Stimulated activated CD8-positive, alpha-beta memory T cell treated with anti-CD3 and anti-CD28 coated beads, Interleukin-15, amount 100 ng/mL, for 4 hours (primary cell): ENCODE measurements around the gene ABCG4.
"Not testable (repeated sequence)": the region's sequence is repeated elsewhere in the genome, so short reads cannot be mapped to it uniquely, and the experiment has no call there.

Experiments used
- DNase-seq, 2 donors: peaks; one replicate each; pipeline ENCODE4 v3.0.0-alpha.2; 2020; ENCODE audit warnings: low read depth in 2 of 2

ABCG4 gene

GRCh38 chr11:119115484-119116234 is 33.2 kb upstream of the ABCG4 start:
- no peak for DNase-seq

GRCh38 chr11:119116235-119116594 is 32.6 kb upstream of the ABCG4 start:
- DNase-seq, result no peak

GRCh38 chr11:119116601-119117000 is 32.3 kb upstream of the ABCG4 start:
- DNase-seq, result no peak

- DNase-seq, result no peak
These were observed 31.7 kb upstream of the ABCG4 start for GRCh38 chr11:119117004-119117706.

- DNase-seq, result no peak
These were observed 30.6 kb upstream of the ABCG4 start for GRCh38 chr11:119118227-119118626.

GRCh38 chr11:119118946-119119345 is 29.9 kb upstream of the ABCG4 start:
- DNase-seq, result no peak

GRCh38 chr11:119120639-119121007 is 28.2 kb upstream of the ABCG4 start:
- no peak for DNase-seq

GRCh38 chr11:119121008-119121810 is 27.6 kb upstream of the ABCG4 start, which contains the start of gene HINFP:
Gene HINFP (plus strand): TSS chr11:119121580. CDS start chr11:119126945, 5,365 bp downstream.
- DNase-seq, result peak; percentile 100

GRCh38 chr11:119121811-119122124 is 27.1 kb upstream of the ABCG4 start:
- no peak for DNase-seq

GRCh38 chr11:119125821-119126220 is 23.0 kb upstream of the ABCG4 start:
- no peak for DNase-seq

- no peak for DNase-seq
These were observed 22.1 kb upstream of the ABCG4 start for GRCh38 chr11:119126675-119127268.

- DNase-seq, result no peak
These were observed 18.2 kb upstream of the ABCG4 start for GRCh38 chr11:119130662-119131061.

GRCh38 chr11:119134389-119134978 is 14.4 kb upstream of the ABCG4 start:
- no peak for DNase-seq

- not testable (repeated sequence) for DNase-seq
These were observed 9.6 kb upstream of the ABCG4 start for GRCh38 chr11:119139276-119139675.

- DNase-seq, result no peak
These were observed 3.9 kb upstream of the ABCG4 start for GRCh38 chr11:119144825-119145486.

- no peak for DNase-seq
These were observed 3.3 kb upstream of the ABCG4 start for GRCh38 chr11:119145551-119145950.

GRCh38 chr11:119147604-119148333 is 1.1 kb upstream of the ABCG4 start:
- no peak for DNase-seq

GRCh38 chr11:119148720-119149017 is 183 bp upstream of the ABCG4 start:
- DNase-seq, result no peak

GRCh38 chr11:119149786-119150275 is 979 bp downstream of the ABCG4 start:
- no peak for DNase-seq

GRCh38 chr11:119152043-119152442 is 3.2 kb downstream of the ABCG4 start:
- no peak for DNase-seq

- no peak for DNase-seq
These were observed 3.8 kb downstream of the ABCG4 start for GRCh38 chr11:119152604-119153003.
